Neural crest cell (in vitro differentiated cells): Measurements from ENCODE around the gene NRAS. TPM values are rescaled to one million over a fixed set of nuclear protein-coding genes. Genes with fewer than 3 reads are reported as not detected.

Experiments
- DNase-seq: peaks from one replicate; pipeline ENCODE4 v3.0.0; 2021; ENCODE audit warnings: low read depth, mixed read lengths, low spot score
- H3K27ac Mint-ChIP-seq: one replicate; pipeline ENCODE4 v1.8.0; 2021; ENCODE audit warnings: mild to moderate bottlenecking, mixed read lengths; ENCODE audit not compliant: unreplicated experiment
- H3K27me3 Mint-ChIP-seq: 2 replicates; pipeline ENCODE4 v1.8.0; 2021; ENCODE audit warnings: low read depth, mild to moderate bottlenecking, mixed read lengths
- H3K36me3 Mint-ChIP-seq: 2 replicates; pipeline ENCODE4 v1.8.0; 2021; ENCODE audit warnings: low read depth, mild to moderate bottlenecking, mixed read lengths
- H3K4me1 Mint-ChIP-seq: 2 replicates; pipeline ENCODE4 v1.8.0; 2021; ENCODE audit warnings: mixed read lengths
- H3K4me3 Mint-ChIP-seq: one replicate; pipeline ENCODE4 v1.8.0; 2021; ENCODE audit warnings: mild to moderate bottlenecking, mixed read lengths
- H3K9me3 Mint-ChIP-seq: 2 replicates; pipeline ENCODE4 v1.8.0; 2021; ENCODE audit warnings: mixed read lengths
- long read RNA-seq: library from polyadenylated mRNA; unstranded; transcript quantifications from one replicate; pipeline ENCODE4 v2.0.0, GENCODE V29; 2020
- total RNA-seq: library from RNA; stranded (reverse); gene quantifications from 2 replicates; pipeline ENCODE4 v1.2.1, GENCODE V29; 2021
- TF ChIP-seq, protein P1 (sequence below): fragments of 200-600 bp; sonication (generic); conservative IDR thresholded peaks from 2 replicates; pipeline ENCODE4 v1.5.0; 2021; ENCODE audit warnings: antibody characterized with exemption, mild to moderate bottlenecking

The NRAS gene
- total RNA-seq: 64.8 and 66.0 TPM in 2 replicates
- long read RNA-seq, full-length matches to known transcripts: 71 of 82 reads
- long read RNA-seq, partial matches to known transcripts: 2 of 82 reads
- long read RNA-seq, other reads (novel, unspliced or antisense): 9 of 82 reads

DNA sequence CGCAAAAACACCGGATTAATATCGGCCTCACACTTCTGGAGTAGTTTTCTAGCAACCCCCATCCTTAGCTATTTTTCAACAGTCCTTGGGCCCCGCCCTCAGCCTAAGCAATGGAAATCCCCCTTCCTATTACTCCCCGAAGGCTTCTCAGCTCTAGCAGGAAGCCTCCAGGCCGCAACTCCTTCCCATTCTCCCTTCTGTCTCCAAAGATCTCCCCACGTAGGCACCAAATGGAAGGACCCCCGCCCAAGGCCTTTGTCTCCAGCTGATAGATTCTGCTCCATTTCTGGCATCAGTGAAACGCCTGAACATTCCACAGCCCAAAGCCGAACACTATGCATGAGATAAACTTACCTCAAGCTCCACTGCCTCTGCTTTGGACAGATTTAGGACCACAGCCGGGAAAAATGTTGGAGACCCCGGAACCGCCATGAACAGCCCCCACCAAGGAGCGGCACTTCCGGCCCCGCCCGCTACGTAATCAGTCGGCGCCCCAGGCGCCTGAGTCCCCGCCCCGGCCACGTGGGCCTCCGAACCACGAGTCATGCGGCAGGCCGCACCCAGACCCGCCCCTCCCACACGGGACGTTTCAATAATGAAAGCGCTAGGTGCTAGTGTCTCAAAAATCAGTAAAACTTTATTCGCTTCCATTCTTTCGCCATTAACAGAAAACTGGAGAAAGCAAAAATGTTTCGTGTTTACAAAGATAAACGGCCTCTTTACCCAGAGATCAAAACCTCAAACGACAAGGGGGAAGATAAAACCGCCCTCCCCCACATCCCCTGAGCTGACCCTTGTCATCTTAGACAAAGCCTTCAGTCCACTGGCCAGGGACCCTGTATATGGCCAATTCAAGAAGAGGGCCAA, at the start of gene NRAS:
Gene NRAS, minus strand, starts transcription at position 468 of the 867 bp plus-strand sequence. CDS start 611 bp downstream, outside the sequence.
- TF ChIP-seq, protein P1, sequence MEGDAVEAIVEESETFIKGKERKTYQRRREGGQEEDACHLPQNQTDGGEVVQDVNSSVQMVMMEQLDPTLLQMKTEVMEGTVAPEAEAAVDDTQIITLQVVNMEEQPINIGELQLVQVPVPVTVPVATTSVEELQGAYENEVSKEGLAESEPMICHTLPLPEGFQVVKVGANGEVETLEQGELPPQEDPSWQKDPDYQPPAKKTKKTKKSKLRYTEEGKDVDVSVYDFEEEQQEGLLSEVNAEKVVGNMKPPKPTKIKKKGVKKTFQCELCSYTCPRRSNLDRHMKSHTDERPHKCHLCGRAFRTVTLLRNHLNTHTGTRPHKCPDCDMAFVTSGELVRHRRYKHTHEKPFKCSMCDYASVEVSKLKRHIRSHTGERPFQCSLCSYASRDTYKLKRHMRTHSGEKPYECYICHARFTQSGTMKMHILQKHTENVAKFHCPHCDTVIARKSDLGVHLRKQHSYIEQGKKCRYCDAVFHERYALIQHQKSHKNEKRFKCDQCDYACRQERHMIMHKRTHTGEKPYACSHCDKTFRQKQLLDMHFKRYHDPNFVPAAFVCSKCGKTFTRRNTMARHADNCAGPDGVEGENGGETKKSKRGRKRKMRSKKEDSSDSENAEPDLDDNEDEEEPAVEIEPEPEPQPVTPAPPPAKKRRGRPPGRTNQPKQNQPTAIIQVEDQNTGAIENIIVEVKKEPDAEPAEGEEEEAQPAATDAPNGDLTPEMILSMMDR: no peak
- peak; percentile 94 for DNase-seq
- peaks cover 19% of the 10 kb centered on the region for H3K4me1 Mint-ChIP-seq
- H3K9me3 Mint-ChIP-seq: no peaks in the 10 kb centered on the region
- peak within 1 kb of the TSS; percentile 98 for H3K27ac Mint-ChIP-seq
- H3K36me3 Mint-ChIP-seq: peaks cover 27% of the 10 kb centered on the region
- no peaks in the 10 kb centered on the region for H3K27me3 Mint-ChIP-seq
- H3K4me3 Mint-ChIP-seq: peak within 1 kb of the TSS; percentile 97

DNA sequence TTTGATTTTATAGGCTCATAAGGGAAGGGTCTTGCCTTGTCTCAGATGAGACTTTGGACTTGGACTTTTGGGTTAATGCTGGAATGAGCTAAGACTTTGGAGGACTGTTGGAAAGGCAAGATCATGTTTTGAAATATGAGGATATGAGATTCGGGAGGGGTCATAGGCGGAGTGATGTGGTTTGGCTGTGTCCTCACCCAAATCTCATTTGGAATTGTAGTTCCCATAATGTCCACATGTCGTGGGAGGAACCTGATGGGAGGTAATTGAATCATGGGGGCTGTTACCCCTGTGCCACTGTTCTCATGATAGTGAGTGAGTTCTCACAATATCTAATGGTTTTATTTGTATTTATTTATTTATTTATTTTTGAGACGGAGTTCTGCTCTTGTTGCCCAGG, 48.1 kb upstream of the NRAS start:
- TF ChIP-seq, protein P1: peak; percentile 37

DNA sequence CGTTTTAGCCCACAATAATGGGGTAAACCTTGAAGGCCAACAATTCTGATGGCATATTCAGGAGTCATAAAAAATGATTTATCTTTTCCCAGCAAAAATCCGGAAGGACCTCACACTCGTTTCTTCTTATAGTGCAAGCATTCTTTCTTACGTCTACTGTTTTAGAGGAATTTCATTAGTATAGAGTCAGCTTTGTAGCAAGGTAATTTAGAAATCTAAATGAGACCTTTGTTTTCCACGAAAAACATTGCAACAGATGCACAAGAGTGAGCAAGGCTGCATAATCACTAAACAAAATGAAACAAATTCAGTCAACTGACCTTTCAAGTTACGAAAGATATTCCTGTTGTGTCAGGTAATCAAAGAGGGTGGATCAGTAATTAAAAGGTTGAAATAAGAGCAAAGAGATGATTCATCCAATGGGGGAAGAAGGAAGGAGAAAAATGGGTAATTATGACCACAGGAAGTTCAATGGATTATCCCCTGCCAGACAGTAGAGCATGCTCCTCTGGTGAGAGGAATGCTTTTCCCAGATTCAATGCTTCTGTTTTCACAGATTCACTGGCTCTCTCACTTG, 41.8 kb upstream of the NRAS start:
- peak overlapping the region; percentile 100 for H3K4me3 Mint-ChIP-seq
- DNase-seq: no peak
- H3K36me3 Mint-ChIP-seq: peaks cover 7% of the 10 kb centered on the region
- peaks cover 2% of the 10 kb centered on the region for H3K27me3 Mint-ChIP-seq
- H3K9me3 Mint-ChIP-seq: no peaks in the 10 kb centered on the region
- H3K4me1 Mint-ChIP-seq: peaks cover 40% of the 10 kb centered on the region
- TF ChIP-seq, protein P1: peak; percentile 43
- peak overlapping the region; percentile 100 for H3K27ac Mint-ChIP-seq

More for the DNA sequence above, 48.1 kb upstream of the NRAS start:
- Mint-ChIP-seq H3K36me3 (peaks cover 2% of the 10 kb centered on the region), H3K27me3 (no peaks in the 10 kb centered on the region), H3K9me3 (peaks cover 2% of the 10 kb centered on the region), H3K4me1 (no peaks in the 10 kb centered on the region), H3K4me3 (no peak overlapping the region), H3K27ac (no peak overlapping the region)
- no peak for DNase-seq

DNA sequence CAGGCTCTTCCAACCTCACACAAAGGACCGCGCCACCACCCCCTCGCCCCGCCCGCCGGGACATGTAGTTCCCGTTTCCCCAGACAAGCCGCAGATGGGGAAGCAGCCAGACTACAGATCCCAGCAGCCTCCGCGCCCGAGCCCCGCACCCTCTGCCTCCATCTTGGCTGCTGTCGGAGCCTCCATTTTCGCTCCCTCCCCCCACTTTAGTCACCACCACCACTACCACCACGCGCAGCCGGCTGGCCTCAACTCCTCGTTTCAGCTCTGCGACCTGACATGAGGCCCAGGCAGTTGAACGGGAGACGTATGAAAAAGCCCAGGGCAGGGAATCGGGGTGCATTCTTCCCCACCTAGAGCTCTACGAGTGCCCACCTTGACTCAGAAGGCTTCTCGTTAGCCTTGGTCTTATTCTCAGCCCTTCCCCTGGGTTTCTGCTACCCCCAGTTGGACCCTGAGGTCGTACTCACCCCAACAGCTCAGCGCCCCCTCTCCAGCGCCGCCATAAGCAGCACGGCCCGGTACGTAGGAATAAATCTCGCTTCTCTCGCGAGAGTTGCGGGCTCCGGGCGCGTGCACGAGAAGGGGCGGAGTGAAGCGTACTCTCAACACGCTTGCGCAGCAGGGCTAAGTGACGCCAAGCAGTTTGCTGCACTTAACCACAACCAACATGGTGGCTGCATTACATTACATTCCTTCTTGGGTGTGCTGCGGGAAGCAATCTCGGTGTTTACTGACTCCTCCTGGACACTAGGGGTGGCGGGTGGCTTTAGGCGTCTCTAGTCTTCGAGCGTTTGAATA, 41.1 kb upstream of the NRAS start, which contains the start of gene CSDE1:
Gene CSDE1, minus strand, starts transcription at position 530 of the 801 bp plus-strand sequence. CDS start 18,094 bp downstream, outside the sequence.
- Mint-ChIP-seq H3K9me3 (no peaks in the 10 kb centered on the region), H3K27ac (peak within 1 kb of the TSS; percentile 100), H3K4me3 (peak within 1 kb of the TSS; percentile 100), H3K27me3 (peaks cover 2% of the 10 kb centered on the region), H3K4me1 (peaks cover 42% of the 10 kb centered on the region), H3K36me3 (peaks cover 7% of the 10 kb centered on the region)
- peak; percentile 95 for DNase-seq
- TF ChIP-seq, protein P1: peak; percentile 70

DNA sequence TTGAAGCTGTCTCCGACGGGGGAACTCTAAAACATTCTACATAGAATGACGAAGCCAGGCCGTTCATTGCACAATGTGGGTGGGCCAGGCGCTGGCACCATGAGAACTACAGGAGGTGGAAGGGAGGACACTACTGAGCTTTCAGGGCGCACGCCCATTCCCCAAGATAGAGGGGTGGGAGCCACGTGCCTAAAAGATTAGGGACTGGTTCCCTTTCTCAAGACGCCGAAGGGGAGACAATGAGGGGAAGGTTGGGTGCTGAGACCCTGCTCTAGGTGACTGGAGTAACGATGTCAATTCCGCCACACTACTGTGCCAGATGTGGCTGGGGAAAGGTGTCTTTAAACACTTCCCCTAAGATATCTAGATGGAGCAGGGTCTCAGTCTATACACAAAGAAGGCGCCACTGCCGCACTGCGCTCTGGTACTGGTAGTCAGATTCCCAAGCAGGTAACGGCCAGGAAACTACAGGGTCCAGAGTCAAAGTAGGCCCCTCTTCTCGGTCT, 40.4 kb upstream of the NRAS start:
- H3K27me3 Mint-ChIP-seq: peaks cover 2% of the 10 kb centered on the region
- H3K9me3 Mint-ChIP-seq: no peaks in the 10 kb centered on the region
- peaks cover 7% of the 10 kb centered on the region for H3K36me3 Mint-ChIP-seq
- peak overlapping the region; percentile 100 for H3K4me3 Mint-ChIP-seq
- peak; percentile 36 for DNase-seq
- peaks cover 49% of the 10 kb centered on the region for H3K4me1 Mint-ChIP-seq
- peak overlapping the region; percentile 100 for H3K27ac Mint-ChIP-seq
- TF ChIP-seq, protein P1: no peak
